Heart right ventricle (tissue), 16 donors: Measurements from ENCODE around the gene MTHFSD. TPM values are rescaled to one million over a fixed set of nuclear protein-coding genes. Genes with fewer than 3 reads are reported as not detected.

Experiments
- ATAC-seq, 8 donors: fragments of 200-7000 bp; cut with Tn5 transposase; one replicate each; pipeline ENCODE4 v1.9.1; 2020; ENCODE audit warnings: mild to moderate bottlenecking in 8 of 8, moderate library complexity in 8 of 8, moderate number of reproducible peaks in 1 of 8
- DNase-seq, 2 donors: peaks; one replicate each; pipeline ENCODE4 v3.0.0-alpha.2; 2020
- H3K27ac ChIP-seq, 10 donors: fragments of 200-600 bp; sonication (generic) in 2 of 10; one replicate each; pipeline versions ENCODE4 v1.5.0 to v1.8.0; 2020 to 2022; ENCODE audit warnings: mild to moderate bottlenecking in 3 of 10
- H3K27me3 ChIP-seq, 7 donors: fragments of 200-600 bp; one replicate each; pipeline ENCODE4 v1.8.0; 2021 to 2022; ENCODE audit warnings: mild to moderate bottlenecking in 2 of 7
- H3K36me3 ChIP-seq, 9 donors: fragments of 200-600 bp; sonication (generic) in 1 of 9; one replicate each; pipeline versions ENCODE4 v1.5.0 to v1.8.0; 2020 to 2022; ENCODE audit warnings: mild to moderate bottlenecking in 2 of 9
- H3K4me1 ChIP-seq, 9 donors: fragments of 200-600 bp; sonication (generic) in 1 of 9; one replicate each; pipeline versions ENCODE4 v1.5.0 to v1.8.0; 2020 to 2022; ENCODE audit warnings: mild to moderate bottlenecking in 4 of 9
- H3K4me3 ChIP-seq, 10 donors: fragments of 200-600 bp; sonication (generic) in 2 of 10; one replicate each; pipeline versions ENCODE4 v1.5.0 to v1.8.0; 2020 to 2022; ENCODE audit warnings: mild to moderate bottlenecking in 7 of 10, moderate library complexity in 2 of 10
- H3K9me3 ChIP-seq, 11 donors: fragments of 200-600 bp in 10 of 11; sonication (generic) in 2 of 11; one replicate each; pipeline versions ENCODE4 v1.5.0 to v1.8.0; 2013 to 2022; ENCODE audit warnings: mild to moderate bottlenecking in 2 of 11, control low read depth in 1 of 11, moderate library complexity in 1 of 11
- CTCF ChIP-seq, 9 donors: fragments of 200-600 bp; sonication (generic) in 2 of 9; IDR thresholded peaks; one replicate each; pipeline versions ENCODE4 v1.5.0 to v1.8.0; 2021 to 2022; ENCODE audit warnings: antibody characterized with exemption in 9 of 9, mild to moderate bottlenecking in 5 of 9, moderate library complexity in 1 of 9
- WGBS, 2 donors: extraction: QIAGEN DNeasy Blood & Tissue Kit; methylation state at CpG; one replicate each; pipeline ENCODE4 v1.1.7; 2013; ENCODE audit warnings: inconsistent platforms in 1 of 2; 5-methylcytosine and 5-hydroxymethylcytosine counted together
- intact Hi-C, 10 donors: fragments of 100-400 bp; cut with DNase I; formaldehyde crosslinking; loops; one replicate each; pipeline versions ENCODE4 v1.11.1 to v1.14.2; 2022
- long read RNA-seq, 3 donors: library from polyadenylated mRNA; unstranded; transcript quantifications; one replicate each; pipeline ENCODE4 v2.0.0, GENCODE V29; 2020 to 2021
- polyA plus RNA-seq, 2 donors: library from polyadenylated mRNA; stranded (reverse); fragments of 200-250 nt; gene quantifications; one replicate each; pipeline ENCODE4 v1.2.3, GENCODE V29; 2013
- total RNA-seq, 10 donors: library from RNA; stranded (reverse); fragmentation: NEBNext Ultra II Directional in 3 of 10; extraction: Animal tissue kit (Norgen Biotek cat#: 25700) in 3 of 10; gene quantifications; one replicate each; pipeline versions ENCODE4 v1.2.1 to v1.2.4, GENCODE V29; 2021 to 2023
- donor health status: Arrhythmogenic right ventricular cardiomyopathy.
- donor health status: ischemic (EF 13 %, LVEDD 7.1; RV severe dilation, severe dysfunction).
- donor health status: healthy with polysubstance abuse.
- donor health status: DM: no; HTN: yes; CAD: no.
- donor health status: DM: no; HTN: no; CAD: no.
- donor health status: ischemic (EF 25% LVEDD 6.9; RV normal size, moderate dysfunction).
- donor health status: ischemic (EF 25% LVEDD 5.7; RV mildly dilated, moderate dysfunction).
- donor health status: healthy.
- donor health status: DM: yes; HTN: yes; CAD: no.
- donor health status: Ischemic cardiomyopathy.
- donor health status: ischemic (EF 35%, LVEDD 5.7; RV mildly dilated, moderate dysfunction).
- donor health status: nonischemic (EF 11% LVEDD 7.7; RV severe dilation, severe dysfunction).
- donor health status: DM: yes; HTN: yes; CAD: no.
- donor health status: PGD.
- donor health status: ischemic (EF 29% LVEDD 5.4; RV normal size, mild dysfunction).
- donor health status: nonischemic (EF 23%, LVEDD 6.1; RV moderate dilation, normal function).

Gene MTHFSD
- total RNA-seq = 10 to 100 TPM in 8 of 10 donors, 1 to 10 TPM in 2; 8.9 to 13.1 (median 11.4) TPM
- 10 to 100 TPM in 1 of 2 donors, 1 to 10 TPM in 1; 5.1 to 11.3 TPM for polyA plus RNA-seq
- long read RNA-seq, donor 1, partial matches to known transcripts = 2 of 9 reads
- long read RNA-seq, donor 1, other reads (novel, unspliced or antisense) = 3 of 9 reads
- long read RNA-seq, donor 2, partial matches to known transcripts = 0 of 7 reads
- long read RNA-seq, donor 2, other reads (novel, unspliced or antisense) = 2 of 7 reads
- long read RNA-seq, donor 3, partial matches to known transcripts = 4 of 19 reads
- long read RNA-seq, donor 3, other reads (novel, unspliced or antisense) = 5 of 19 reads

GRCh38 chr16:86554917-86555703, at the start of gene MTHFSD:
Gene MTHFSD (minus strand): TSS chr16:86555235. CDS start chr16:86555184, 51 bp downstream.
- no peaks in the 10 kb centered on the region for H3K9me3 ChIP-seq
- peak; percentile 93 to 96 for DNase-seq
- 3 to 5% methylated on average over 70 of the region's 70 CpGs for WGBS, 2 donors
- peaks cover 0 to 22% (median 0%) of the 10 kb centered on the region in 9 donors for H3K36me3 ChIP-seq
- peak within 1 kb of the TSS; percentile 68 to 99 (median 88) for H3K4me3 ChIP-seq
- TF ChIP-seq CTCF (IDR thresholded peaks at IDR 0.05) = no peak
- peaks cover 0 to 22% (median 12%) of the 10 kb centered on the region in 9 donors for H3K4me1 ChIP-seq
- peaks cover 0 to 21% (median 10%) of the 10 kb centered on the region in 7 donors for H3K27me3 ChIP-seq
- peak; percentile 95 to 98 (median 98) for ATAC-seq
- peak within 1 kb of the TSS; percentile 14 to 96 (median 90) for H3K27ac ChIP-seq
- intact Hi-C loops = no loop called here

- no peak overlapping the region for H3K27ac ChIP-seq
- intact Hi-C loops = no loop called here
- peak overlapping the region in 2 of 10 donors; percentile 11 to 45 for H3K4me3 ChIP-seq
- H3K36me3 ChIP-seq = no peaks in the 10 kb centered on the region
- DNase-seq (no peak), ATAC-seq (no peak)
- H3K9me3 ChIP-seq = no peaks in the 10 kb centered on the region
- TF ChIP-seq CTCF (IDR thresholded peaks at IDR 0.05) = no peak
- H3K27me3 ChIP-seq = peaks cover 0 to 43% (median 6%) of the 10 kb centered on the region in 7 donors
- peaks cover 0 to 8% (median 0%) of the 10 kb centered on the region in 9 donors for H3K4me1 ChIP-seq
- WGBS, 2 donors = 78% methylated on average over 16 of the region's 16 CpGs
Measured at GRCh38 chr16:86604436-86605193, 49.6 kb upstream of the MTHFSD start.

GRCh38 chr16:86602521-86602920, 47.5 kb upstream of the MTHFSD start:
- H3K27me3 ChIP-seq = peaks cover 0 to 53% (median 9%) of the 10 kb centered on the region in 7 donors
- TF ChIP-seq CTCF (IDR thresholded peaks at IDR 0.05) = no peak
- H3K9me3 ChIP-seq = no peaks in the 10 kb centered on the region
- H3K27ac ChIP-seq = no peak overlapping the region
- no peaks in the 10 kb centered on the region for H3K4me1 ChIP-seq
- DNase-seq (no peak), ATAC-seq (no peak)
- intact Hi-C loops = no loop called here
- WGBS, 2 donors = 55 to 59% methylated on average over 4 of the region's 4 CpGs
- no peaks in the 10 kb centered on the region for H3K36me3 ChIP-seq
- no peak overlapping the region for H3K4me3 ChIP-seq

- TF ChIP-seq CTCF (IDR thresholded peaks at IDR 0.05) = no peak
- H3K27me3 ChIP-seq = peaks cover 0 to 46% (median 8%) of the 10 kb centered on the region in 7 donors
- DNase-seq (no peak), ATAC-seq (no peak)
- H3K4me1 ChIP-seq = no peaks in the 10 kb centered on the region
- intact Hi-C loops = no loop called here
- H3K4me3 ChIP-seq = no peak overlapping the region
- no peaks in the 10 kb centered on the region for H3K36me3 ChIP-seq
- no peak overlapping the region for H3K27ac ChIP-seq
- 81 to 90% methylated on average over 2 of the region's 2 CpGs for WGBS, 2 donors
- H3K9me3 ChIP-seq = no peaks in the 10 kb centered on the region
Measured at GRCh38 chr16:86601356-86601755, 46.3 kb upstream of the MTHFSD start.
